Pons (tissue), 1 donor: ENCODE measurements around the gene DIP2C.

Experiments used
- DNase-seq: peaks from one replicate; pipeline ENCODE4 v3.0.0-alpha.2; 2016; ENCODE audit warnings: low spot score

DIP2C gene

DNA sequence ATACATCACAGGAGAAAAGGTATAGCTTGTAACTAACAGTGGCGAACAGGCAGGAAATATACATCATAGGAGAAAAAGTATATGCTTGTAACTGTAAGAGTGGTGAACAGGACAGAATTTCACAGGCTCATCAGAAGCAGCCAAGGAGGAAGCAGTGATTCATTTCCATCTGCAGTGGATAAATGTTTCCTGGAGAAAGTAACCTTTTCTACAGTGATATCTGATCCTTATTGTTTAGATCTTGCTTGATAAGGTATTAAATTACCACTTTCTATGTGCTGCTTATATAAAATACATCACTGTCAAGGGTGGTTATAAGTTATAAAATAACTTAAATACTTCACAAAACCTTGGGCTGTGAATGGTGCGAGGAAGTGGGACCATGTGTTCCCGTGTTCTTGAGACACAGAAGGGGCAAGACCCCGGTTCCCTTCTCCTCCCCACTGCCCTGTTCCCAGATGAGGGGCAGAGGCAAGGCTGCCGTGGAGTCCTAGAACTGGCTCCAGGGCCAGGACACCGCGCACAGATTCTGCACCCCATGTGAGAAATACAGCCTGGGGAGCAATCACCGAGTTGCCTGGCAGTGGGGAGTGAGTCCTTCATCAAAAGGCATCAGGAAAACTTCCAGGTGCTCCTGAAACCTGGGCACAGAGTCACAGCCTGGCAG is 135.2 kb downstream of the DIP2C start:
- DNase-seq: no peak

DNA sequence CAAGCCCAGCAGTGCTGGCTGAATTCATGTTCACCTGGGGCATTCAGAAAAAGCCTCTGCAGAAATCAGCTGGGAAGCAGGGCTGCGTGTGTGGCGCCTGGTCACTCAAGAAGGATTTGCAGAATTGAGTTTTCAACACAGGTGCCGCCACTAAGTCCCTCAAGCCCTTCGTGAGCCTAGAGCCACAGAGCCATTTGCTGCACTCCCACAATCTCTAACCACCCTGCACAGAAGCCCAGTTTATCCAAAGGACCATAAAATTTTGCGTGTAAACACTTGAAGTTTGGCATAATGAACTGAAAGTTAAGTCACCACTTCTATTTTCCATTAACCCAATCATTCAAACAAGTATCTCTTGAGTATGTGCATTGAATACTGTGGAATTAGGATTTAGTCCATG is 136.2 kb downstream of the DIP2C start:
- no peak for DNase-seq

DNA sequence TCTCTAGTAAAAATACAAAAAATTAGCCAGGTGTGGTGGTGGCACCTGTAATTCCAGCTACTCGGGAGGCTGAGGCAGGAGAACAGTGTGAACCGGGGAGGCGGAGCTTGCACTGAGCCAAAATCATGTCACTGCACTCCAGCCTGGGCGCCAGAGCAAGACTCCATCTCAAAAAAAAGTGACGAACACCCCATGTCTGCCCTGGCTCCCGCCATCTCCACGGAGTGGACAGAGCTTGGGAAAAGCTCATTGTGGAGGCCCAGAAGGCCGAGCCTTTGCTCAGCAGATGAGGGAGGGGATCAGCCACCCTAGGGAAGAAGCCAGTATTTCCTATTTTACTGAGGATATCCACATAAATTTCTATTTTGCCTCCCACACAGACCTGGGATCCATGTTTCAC is 136.8 kb downstream of the DIP2C start:
- DNase-seq: no peak

DNA sequence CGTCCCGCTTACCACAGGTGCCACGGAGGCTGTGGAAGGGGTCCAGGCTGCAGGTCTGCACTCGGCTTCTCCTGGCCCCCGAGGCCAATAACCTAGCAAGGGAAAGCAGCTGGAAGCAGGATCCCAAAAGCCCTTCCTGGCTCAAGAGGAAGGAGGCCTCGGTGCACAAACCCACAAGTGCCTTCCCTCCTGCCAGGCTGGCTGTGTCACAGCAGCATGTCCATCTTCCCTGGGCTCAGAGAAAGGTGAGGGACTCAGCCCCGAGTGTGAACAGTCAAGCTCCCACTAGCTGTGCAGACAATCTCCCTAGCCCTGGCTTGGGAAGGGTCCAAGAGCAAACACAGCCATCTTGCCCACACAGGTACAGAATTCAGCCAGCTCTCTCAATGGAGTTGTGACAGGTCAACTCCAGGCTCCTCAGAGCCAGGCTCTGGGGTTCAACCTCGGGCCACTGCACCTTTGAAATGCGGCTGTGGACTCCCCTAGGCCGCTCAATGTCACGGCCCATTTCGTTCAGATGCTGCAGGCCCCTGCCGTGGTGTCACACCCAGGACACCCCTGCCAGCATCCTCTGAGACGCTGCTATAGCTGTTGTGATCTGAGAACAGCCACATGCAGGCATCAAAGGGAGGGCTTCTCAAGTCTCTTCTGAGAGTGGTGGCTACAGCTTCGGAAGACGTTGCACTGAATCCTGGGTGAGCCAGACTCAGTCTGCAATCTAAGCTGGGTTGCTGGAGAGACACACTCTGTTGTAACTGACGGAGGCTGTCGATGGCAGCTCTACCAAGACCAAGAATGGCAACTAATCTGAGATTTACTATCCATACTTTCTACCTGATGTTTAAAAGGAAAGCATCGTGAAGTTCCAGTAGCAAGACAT is 137.9 kb downstream of the DIP2C start:
- DNase-seq: no peak

DNA sequence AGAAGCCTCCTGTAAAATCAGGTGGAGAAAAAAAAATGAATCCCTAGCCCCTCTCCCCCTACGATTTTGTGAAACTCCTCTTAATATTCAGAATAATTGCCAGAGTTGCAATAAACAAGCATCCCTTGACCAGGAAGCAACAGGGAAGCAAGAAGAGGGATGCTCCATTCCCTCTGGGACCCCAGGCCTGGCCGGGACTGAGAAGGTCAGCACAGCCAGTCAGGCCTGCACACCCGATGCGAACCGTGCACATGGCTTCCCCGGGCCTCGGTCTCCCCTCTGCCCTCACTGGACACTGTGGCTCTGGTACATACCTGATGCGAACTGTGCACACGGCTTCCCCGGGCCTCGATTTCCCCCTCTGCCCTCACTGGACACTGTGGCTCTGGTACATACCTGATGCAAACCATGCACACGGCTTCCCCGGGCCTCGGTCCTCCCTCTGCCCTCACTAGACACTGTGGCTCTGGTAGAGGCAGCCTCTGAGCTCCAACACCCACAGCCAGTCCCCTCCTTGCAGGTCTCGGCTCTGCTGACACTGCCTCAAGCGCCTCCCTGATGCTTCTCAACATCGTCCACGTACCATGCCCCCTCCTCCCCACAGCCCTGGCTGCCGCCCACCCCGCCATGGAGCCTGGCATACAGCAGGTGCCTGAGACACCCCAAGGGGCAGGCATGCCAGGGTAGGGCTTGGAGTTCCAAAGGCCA is 138.6 kb downstream of the DIP2C start:
- DNase-seq: no peak

DNA sequence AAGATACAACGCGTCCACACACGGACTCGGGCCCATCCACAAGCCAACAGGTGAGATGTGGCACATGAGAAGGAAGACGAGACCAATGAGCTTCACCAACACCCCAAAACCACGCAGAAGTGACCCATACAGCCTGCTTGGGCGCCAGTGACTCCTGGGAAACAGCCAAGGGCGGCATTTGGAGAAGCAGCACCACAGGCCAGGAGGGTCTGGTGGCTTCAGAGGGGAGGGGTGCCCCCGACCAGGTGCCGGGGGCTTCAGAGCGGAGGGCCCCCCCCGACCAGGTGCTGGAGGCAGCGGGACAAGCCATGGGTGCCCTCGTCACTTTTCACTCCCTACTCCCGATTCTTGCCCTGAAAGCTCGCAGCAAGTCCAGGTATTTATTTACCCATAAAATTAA is 140.1 kb downstream of the DIP2C start:
- DNase-seq: no peak

DNA sequence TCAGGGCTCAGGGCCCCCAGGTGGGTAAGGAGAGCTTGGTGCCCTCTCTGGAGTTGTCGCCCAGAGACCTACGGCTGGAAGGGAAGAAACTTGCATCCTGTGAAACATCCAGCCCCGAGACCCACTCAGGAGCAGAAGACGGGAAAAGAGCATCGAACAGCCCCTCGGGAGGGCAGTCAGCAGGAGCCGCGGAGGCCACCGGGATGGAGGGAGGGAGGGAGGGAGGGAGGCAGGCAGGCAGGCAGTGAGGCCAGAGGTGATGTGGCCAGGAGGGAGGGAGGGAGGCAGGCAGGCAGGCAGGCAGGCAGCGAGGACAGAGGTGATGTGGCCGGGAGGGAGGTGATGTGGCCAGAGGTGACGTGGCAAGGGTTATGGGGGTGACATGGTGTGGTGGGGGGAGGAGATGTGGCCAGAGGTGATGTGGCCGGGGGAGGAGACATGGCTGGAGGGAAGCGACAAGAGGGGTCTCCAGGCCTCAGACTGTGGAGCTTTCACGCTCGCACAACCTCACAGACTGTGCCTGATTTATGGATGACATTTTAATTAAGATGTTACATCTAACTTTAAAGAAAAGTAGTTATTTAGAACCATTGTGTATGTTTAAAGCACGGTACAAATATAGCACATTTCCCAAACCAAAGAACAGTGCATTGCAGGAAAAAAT is 141.1 kb downstream of the DIP2C start:
- DNase-seq: no peak

DNA sequence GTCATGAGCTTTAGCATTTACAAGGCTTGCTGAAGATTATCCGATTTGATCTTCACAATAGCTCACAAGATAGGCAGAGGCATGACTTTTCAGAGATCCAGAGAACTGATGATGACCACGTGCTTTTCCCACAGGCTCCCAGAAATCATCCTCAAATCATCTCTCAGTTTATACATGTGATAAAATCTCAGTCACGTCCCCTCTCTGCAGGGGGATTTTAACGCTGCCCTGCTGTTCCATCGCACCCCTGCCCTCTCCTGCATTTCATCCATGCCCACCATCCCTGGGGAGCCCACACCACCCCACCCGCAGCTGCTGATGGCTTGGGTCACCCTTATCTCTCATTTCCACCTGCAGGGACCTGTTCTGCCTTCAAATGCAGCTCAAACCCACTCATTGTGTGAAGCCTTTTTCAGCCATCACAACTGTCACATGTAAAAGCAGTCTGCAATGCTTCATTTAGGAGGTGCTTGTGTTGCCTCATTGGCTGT is 141.8 kb downstream of the DIP2C start:
- DNase-seq: no peak

DNA sequence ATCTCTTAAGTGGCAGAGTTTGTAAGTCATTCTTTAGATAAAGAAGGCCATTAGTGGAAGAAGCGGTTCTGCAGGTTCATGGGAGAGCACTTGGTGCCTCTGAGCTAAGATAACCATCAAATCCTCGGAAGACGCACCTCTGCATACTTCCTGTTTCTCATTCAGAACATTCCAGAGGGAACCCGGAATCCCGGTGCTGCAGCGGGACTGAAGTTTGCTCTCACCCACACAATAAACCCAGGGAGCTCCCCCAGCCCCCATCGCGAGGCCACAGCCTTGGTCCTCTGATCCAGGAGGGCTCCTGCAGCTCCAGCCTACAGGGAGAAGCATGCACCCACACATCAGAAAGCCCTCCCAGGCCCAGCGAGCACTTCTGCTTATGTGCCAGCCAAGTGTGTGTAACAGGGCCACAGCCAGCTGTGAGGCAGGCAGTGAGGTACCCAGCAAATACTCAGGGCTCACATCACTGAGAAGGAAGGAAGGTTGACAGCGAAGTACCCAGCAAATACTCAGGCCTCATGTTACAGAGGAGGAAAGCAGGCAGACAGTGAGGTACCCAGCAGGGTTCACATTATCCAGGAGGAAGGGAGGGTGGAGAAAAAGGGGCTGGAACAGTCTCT is 142.4 kb downstream of the DIP2C start:
- no peak for DNase-seq

DNA sequence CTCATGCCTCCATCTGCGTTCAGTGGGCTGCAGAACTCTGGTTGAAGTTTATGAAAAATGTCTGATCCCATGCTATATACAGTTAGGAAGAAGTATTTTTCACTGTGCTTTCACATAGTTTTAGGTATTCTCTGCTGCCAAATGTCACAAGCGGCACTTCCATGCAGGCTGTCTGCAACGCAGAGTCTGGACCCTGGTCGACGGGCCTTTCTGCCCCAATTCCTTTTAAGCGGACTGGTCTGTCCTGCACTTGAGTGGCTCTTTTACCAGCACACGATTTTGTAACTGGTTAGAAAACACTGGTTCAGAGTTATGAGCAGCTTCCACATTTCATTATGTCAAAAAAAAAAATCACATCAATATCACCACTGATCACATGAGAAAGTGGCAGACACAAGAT is 143.0 kb downstream of the DIP2C start:
- no peak for DNase-seq

DNA sequence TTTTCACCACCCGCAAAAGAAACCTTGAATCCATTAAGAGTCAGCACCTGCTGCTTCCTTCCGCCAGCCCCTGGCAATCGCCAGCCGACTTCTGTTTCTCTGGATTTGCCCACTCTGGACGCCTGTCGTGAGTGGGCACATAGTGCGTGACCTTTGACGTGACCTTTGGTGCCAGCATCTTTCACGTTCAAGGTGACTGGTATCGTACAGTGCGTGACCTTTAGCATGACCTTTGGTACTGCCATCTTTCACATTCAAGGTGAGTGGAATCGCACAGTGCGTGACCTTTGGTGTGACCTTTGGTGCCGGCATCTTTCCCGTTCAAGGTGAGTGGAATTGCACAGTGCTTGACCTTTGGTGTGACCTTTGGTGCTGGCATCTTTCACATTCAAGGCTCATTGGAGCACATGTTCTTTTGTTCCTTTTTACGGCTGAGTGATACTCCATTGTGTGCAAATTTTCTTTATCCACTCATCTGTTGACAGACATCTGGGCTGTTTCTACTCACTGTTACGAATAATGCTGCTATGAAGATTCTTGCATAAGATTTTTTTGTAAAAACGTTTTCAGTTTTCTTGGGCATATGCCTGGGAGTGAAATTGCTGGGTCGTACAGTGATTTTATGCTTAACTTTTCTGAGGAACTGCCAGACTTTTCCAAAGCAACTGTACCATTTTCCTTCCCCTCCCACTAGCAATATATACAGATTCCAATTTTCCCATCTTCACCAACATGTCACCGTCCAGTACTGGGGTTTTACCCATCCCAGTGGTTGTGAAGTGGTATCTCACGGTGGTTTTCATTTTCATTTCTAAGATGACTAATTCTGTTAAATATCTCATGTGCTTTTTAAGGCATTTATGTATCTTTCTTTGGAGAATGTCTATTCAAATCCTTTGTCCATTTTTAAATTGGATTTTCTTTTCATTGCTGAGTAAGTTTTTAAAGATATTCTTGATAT is 145.3 kb downstream of the DIP2C start:
- no peak for DNase-seq

DNA sequence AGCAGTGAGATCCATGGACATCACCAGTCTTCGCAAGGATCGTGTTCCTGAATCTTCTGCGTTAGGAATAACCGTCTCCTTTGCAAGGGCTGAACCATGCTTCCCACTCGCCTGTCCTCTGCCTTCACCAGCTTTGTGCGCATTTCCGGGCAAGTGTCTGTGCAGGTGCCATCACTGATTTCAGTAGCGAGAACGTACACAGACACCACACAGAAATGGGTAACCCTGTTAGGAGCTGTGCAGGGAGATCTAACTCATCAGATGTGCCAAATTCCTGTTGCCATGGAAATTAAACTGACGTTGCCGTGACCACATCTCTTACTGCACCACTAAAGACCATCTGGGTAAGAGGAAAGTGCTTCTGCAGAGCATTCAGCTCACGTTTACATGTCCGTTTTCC is 146.3 kb downstream of the DIP2C start:
- no peak for DNase-seq

DNA sequence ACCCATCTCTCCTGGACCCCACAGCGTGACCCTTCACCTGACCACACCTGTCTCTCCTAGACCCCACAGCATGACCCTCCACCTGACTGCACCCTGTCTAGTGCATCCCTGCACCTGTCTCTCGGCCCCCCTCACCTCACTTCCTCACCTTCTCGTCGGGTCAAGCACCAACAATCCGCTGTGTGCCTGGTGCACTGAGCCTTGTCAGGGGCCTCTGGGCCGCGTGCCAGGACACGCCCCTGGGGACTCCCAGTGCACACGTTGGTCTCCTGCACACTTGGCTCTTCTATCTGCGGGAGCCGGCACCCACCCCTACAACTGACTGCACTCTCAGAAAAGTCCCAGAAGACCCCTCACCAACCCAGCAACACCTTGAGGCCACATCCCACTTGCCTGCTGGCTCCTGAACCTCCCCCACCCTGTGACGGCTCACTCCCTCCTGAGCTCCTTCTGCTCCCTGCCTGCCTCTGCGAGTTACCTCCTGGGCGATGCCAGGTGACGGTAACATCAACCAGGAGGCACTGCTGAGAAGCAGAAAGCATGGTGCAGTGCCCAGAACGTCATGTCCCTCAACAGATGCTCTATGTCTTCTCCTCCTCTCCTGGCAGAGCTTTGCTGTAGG is 147.6 kb downstream of the DIP2C start:
- DNase-seq: peak; percentile 26

DNA sequence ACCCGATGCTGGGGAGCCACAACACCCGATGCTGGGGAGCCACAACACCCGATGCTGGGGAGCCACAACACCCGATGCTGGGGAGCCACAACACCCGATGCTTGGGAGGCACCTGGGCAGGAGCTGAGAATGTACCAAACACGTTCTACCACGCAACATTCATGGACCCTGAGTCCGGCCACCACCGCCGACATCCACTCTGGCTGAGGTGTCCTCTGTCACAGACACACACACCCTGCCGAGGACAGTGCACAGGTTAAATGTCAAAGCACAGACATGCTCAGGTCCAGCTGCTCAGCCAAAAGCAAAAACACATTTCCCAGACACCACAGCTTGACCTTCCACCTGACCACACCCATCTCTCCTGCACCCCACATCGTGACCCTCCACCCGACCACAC is 148.4 kb downstream of the DIP2C start:
- no peak for DNase-seq

DNA sequence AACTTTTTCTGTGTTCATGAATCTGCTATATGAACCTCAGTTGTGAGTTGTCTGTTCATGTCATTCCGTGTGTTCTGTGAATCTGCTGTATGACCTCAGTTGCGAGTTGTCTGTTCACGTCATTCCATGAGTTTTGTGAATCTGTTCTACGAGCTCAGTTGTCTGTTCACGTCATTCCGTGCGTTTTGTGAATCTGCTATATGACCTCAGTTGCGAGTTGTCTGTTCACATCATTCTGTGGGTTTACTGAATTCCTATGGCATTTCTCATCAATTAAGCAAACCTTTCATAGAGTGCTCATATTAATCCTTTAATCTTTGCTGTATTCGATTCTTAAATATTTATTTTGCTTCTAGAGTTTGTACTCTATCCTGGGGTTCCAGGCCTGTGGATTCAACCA is 150.6 kb downstream of the DIP2C start:
- no peak for DNase-seq

DNA sequence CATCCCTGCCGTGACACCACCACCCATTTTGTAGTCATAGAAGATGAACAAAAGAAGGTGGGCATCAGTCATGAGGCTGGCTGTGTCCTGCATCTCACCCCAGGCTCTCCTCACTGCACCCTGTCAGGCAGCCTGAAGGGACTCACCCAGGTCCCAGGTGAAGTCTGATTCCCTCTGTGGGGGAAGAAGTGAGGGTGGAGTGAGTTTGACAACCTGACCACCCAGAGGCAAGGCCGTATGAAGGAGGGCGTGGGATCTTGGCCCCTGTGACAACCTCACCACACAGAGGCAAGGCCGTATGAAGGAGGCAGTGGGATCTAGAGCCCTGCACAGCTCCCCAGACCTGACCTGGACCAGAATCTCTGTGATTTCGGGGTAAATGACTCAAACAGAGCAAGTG is 152.5 kb downstream of the DIP2C start:
- no peak for DNase-seq

DNA sequence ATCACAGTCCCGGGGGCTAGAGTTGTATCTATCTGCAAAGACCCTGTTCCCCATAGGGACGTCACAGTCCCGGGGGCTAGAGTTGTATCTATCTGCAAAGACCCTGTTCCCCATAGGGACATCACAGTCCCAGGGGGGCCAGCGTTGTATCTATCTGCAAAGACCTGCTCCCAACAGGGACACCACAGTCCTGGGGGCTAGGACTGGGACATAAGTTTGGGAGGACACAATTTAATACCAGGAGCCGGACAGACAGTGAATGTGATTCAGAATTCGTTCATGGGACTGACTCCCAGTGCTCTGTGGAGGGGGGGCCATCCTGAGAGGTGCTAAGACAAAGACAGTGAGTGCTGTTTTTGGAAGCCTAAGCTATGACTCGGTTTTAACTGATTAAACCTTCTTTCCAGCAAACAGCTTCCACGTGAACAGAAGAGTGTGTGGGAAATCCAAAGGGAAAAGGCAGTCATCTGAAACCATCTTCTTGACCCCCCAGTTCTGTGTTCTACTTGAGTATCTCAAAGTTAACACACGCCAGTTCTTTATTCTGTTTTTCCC is 153.0 kb downstream of the DIP2C start:
- no peak for DNase-seq

DNA sequence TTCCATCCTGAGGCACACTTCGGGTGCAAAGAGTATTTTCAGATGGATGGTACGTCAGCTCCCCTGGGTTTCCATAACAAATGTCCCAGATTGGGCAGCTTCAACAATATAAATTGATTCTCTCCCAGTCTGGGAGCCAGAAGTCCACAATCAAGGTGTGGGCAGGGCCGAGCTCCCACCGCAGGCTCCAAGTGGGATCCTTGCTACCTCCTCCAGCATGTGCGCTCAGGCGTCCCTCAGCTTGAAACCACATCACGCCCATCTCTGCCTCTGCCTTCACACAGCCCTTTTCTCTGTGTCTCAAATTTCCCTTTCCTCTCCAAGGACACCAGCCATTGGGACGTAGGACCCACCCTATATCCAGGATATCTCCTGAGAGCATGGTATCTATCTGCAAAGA is 153.5 kb downstream of the DIP2C start:
- DNase-seq: no peak

DNA sequence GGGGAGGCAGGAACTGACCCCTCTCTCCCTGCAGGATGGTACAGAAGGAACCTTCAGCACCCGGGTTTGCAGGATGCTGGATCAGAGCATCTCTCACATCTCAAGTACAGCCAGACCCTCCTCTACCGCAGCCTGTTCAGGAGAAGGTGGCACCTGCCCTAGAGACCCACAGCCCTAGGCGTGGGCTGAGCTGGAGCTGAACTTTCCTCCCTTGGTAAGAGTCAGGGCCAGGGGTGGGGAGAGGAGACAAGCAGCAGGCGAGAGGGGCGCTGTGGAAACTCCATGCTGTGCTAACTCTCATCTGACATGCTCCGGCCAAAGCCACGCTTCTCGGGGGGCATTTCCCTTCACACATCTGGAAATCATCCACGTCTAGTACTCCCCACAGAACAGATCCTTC is 154.4 kb downstream of the DIP2C start:
- no peak for DNase-seq

DNA sequence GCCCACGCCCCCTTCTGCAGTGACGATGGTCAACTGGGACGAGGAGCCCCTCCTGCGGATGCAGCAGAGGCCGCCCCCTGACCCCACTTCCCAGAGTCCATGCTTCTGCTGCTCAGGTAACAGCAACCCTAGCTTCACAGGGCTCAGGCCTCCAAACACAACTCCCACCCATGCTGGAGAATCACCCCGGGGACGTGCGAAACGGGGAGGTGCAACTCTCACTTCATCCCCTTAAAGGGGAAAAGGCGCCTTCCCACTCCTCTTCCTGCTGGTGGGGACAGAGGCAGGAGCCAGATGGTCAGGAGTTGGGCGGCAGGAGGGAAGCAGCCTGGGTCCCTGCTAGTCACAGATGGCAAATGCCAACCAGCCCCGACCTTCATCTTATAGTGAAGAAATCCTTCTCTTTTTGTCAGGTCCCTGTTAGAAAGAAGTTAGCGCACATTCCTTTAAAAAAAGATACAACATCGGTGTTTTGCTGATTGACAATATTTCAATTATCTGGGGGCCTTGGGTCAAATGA is 155.4 kb downstream of the DIP2C start:
- DNase-seq: no peak
